HEK293 (cell line): Measurements from ENCODE around the gene NAPB.

Source experiments
- CTCF ChIA-PET: fragments of 350-600 bp; formaldehyde crosslinking; extraction: SDS; loops from one replicate; lab custom pipeline; 2021; ENCODE audit warnings: antibody characterized with exemption; lab: Yijun Ruan, JAX
- POLR2A ChIA-PET: fragments of 300-600 bp; formaldehyde crosslinking; extraction: SDS; loops from one replicate; lab custom pipeline; 2020; ENCODE audit warnings: antibody characterized with exemption, inconsistent platforms; lab: Yijun Ruan, JAX
- H3K27ac ChIP-seq: fragments of 200-500 bp; sonication (Bioruptor generic); 2 replicates; pipeline ENCODE4 v1.5.1; 2014; ENCODE audit warnings: low read depth, low read length, control low read depth, inconsistent platforms; ENCODE audit errors: extremely low read depth
- H3K36me3 ChIP-seq, 2 experiments: fragments of 200-500 bp in 1 of 2; sonication (Bioruptor generic) in 1 of 2; 1 replicate in 1 of 2; 2 replicates in 1 of 2; pipeline ENCODE4 v1.5.1; 2014 to 2017; ENCODE audit warnings: inconsistent platforms in 2 of 2, low read length in 2 of 2; ENCODE audit not compliant: control insufficient read depth in 2 of 2, insufficient read depth in 1 of 2
- H3K4me1 ChIP-seq: fragments of 200-500 bp; sonication (Bioruptor generic); 2 replicates; pipeline ENCODE4 v1.5.1; 2014; ENCODE audit warnings: mild to moderate bottlenecking, low read length, inconsistent platforms; ENCODE audit not compliant: control insufficient read depth, insufficient read depth
- H3K4me3 ChIP-seq: 2 replicates; pipeline ENCODE4 v1.5.1; 2011; ENCODE audit warnings: low read depth, mild to moderate bottlenecking, control low read depth, low read length, moderate library complexity
- H3K9me3 ChIP-seq: fragments of 200-500 bp; sonication (Bioruptor generic); 2 replicates; pipeline ENCODE4 v1.5.1; 2014; ENCODE audit warnings: low read depth, low read length, inconsistent platforms; ENCODE audit not compliant: control insufficient read depth, insufficient read depth
- EGR2 ChIP-seq: fragments of 450-650 bp; formaldehyde crosslinking; IDR thresholded peaks from 2 replicates; pipeline ENCODE4 v1.5.1; 2016; ENCODE audit warnings: low read depth, missing biosample characterization, missing genetic modification characterization
- MEIS1 ChIP-seq: sonication (generic); formaldehyde crosslinking; IDR thresholded peaks from 2 replicates; pipeline ENCODE4 v1.8.1; 2022; ENCODE audit warnings: missing genetic modification reagents, mild to moderate bottlenecking, borderline replicate concordance
- MZF1 ChIP-seq: fragments of 450-650 bp; formaldehyde crosslinking; IDR thresholded peaks from 2 replicates; pipeline ENCODE4 v1.5.1; 2017; ENCODE audit warnings: missing biosample characterization, missing genetic modification characterization, borderline replicate concordance
- ZBTB1 ChIP-seq: fragments of 450-650 bp; formaldehyde crosslinking; IDR thresholded peaks from 2 replicates; pipeline ENCODE4 v1.5.1; 2016; ENCODE audit warnings: missing biosample characterization, missing genetic modification characterization
- ZBTB48 ChIP-seq: fragments of 450-650 bp; formaldehyde crosslinking; IDR thresholded peaks from 2 replicates; pipeline ENCODE4 v1.5.1; 2016; ENCODE audit warnings: missing biosample characterization, missing genetic modification characterization
- ZFHX2 ChIP-seq: fragments of 450-650 bp; formaldehyde crosslinking; conservative IDR thresholded peaks from 2 replicates; pipeline ENCODE4 v1.5.1; 2016; ENCODE audit warnings: missing biosample characterization, missing genetic modification characterization
- ZNF140 ChIP-seq: fragments of 450-650 bp; formaldehyde crosslinking; IDR thresholded peaks from 2 replicates; pipeline ENCODE4 v1.5.1; 2016; ENCODE audit warnings: missing biosample characterization, missing genetic modification characterization
- ZNF157 ChIP-seq: fragments of 450-650 bp; formaldehyde crosslinking; IDR thresholded peaks from 2 replicates; pipeline ENCODE4 v1.5.1; 2016; ENCODE audit warnings: missing biosample characterization, missing genetic modification characterization
- ZNF19 ChIP-seq: fragments of 450-650 bp; formaldehyde crosslinking; IDR thresholded peaks from 2 replicates; pipeline ENCODE4; 2016; ENCODE audit warnings: missing biosample characterization, missing genetic modification characterization, low read depth
- ZNF324 ChIP-seq: fragments of 450-650 bp; formaldehyde crosslinking; IDR thresholded peaks from 2 replicates; pipeline ENCODE4 v1.5.1; 2016; ENCODE audit warnings: missing biosample characterization, missing genetic modification characterization
- ZNF366 ChIP-seq: fragments of 450-650 bp; formaldehyde crosslinking; conservative IDR thresholded peaks from 2 replicates; pipeline ENCODE4 v1.5.1; 2016; ENCODE audit warnings: missing biosample characterization, missing genetic modification characterization
- ZNF423 ChIP-seq: fragments of 450-650 bp; formaldehyde crosslinking; IDR thresholded peaks from 2 replicates; pipeline ENCODE4 v1.5.1; 2016; ENCODE audit warnings: missing biosample characterization, missing genetic modification characterization
- ZNF510 ChIP-seq: fragments of 450-650 bp; formaldehyde crosslinking; IDR thresholded peaks from 2 replicates; pipeline ENCODE4 v1.5.1; 2018; ENCODE audit warnings: mild to moderate bottlenecking, missing genetic modification characterization, missing biosample characterization; ENCODE audit not compliant: insufficient replicate concordance
- ZNF521 ChIP-seq: fragments of 450-650 bp; formaldehyde crosslinking; IDR thresholded peaks from 2 replicates; pipeline ENCODE4 v1.5.1; 2017; ENCODE audit warnings: missing biosample characterization, mild to moderate bottlenecking, missing genetic modification characterization
- ZNF639 ChIP-seq: fragments of 450-650 bp; formaldehyde crosslinking; IDR thresholded peaks from 2 replicates; pipeline ENCODE4 v1.5.1; 2016; ENCODE audit warnings: missing biosample characterization, missing genetic modification characterization
- ZNF830 ChIP-seq: fragments of 450-650 bp; IDR thresholded peaks from 2 replicates; pipeline ENCODE4 v1.5.0; 2018; ENCODE audit warnings: missing biosample characterization, missing genetic modification characterization, low read depth, mild to moderate bottlenecking, moderate library complexity
- ZSCAN5A ChIP-seq: fragments of 450-650 bp; formaldehyde crosslinking; IDR thresholded peaks from 2 replicates; pipeline ENCODE4 v1.5.1; 2016; ENCODE audit warnings: missing biosample characterization, missing genetic modification characterization
- TF ChIP-seq, protein P1 (sequence below): fragments of 450-650 bp; formaldehyde crosslinking; optimal IDR thresholded peaks from 2 replicates; pipeline ENCODE3; 2016; ENCODE audit warnings: missing biosample characterization, mild to moderate bottlenecking, missing genetic modification characterization

The NAPB gene

GRCh38 chr20:23408957-23409356 lies 12.3 kb downstream of the NAPB start:
- ChIA-PET POLR2A (interaction anchor here (1.0 kb wide), 1 partner anchor 12 kb away, joined by 3 read pairs; the partner anchor contains the start of gene NAPB), CTCF (interaction anchor here (0.6 to 0.9 kb wide), 3 partner anchors 31 to 259 kb away, joined by 3 to 4 read pairs (median 3); no protein-coding TSS in a partner anchor)
- no peaks in the 10 kb centered on the region for H3K9me3 ChIP-seq
- peaks cover 17% of the 10 kb centered on the region for H3K4me1 ChIP-seq
- TF ChIP-seq ZNF423 (tag by site-specific recombination), result no peak
- TF ChIP-seq ZNF366 (tag by site-specific recombination), result no peak
- H3K36me3 ChIP-seq, result peaks cover 0 to 3% of the 10 kb centered on the region in 2 experiments; a peak in 2 of 3 replicates
- no peak overlapping the region for H3K4me3 ChIP-seq
- H3K27ac ChIP-seq, result no peak overlapping the region

DNA sequence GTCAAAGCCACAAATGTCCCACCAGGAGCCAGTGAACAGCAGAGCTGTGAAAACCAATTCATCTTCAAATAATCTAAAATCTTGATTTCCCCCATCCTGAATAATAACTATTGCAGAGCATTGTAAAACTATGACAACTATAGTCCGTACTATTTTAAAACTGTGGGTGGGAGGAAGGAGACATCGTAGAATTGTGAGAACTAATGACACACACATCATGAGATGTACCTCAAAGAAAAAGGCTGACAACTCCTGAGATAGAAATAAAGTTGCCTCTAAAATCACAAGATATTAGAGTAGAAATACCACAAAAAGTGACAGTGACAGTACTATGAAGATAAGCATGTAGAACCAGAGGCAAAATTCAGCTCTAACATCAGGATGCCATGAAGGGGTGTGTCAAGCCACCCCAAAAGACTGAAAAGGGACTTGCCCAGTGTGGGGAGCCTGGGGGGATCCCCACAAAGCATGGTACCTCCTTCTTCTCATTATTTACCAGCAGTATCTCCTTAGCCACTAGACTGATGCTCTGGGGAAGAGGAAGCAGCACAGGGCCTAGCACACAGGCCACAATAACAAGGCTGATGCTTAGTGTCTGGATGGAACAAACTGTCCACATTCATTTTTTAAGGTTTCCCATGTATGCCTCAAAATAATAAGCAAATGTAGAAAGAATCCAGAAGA lies 13.4 kb downstream of the NAPB start:
- no peak overlapping the region for H3K27ac ChIP-seq
- TF ChIP-seq ZNF510 (tag by site-specific recombination) (no peak), MEIS1 (CRISPR knock-in tag) (no peak), ZNF639 (tag by site-specific recombination) (no peak), ZNF140 (tag by site-specific recombination) (no peak), ZBTB48 (tag by site-specific recombination) (no peak), ZFHX2 (tag by site-specific recombination) (no peak), ZNF157 (tag by site-specific recombination) (no peak), ZNF19 (no peak), ZNF521 (no peak), ZSCAN5A (tag by site-specific recombination) (no peak), ZNF324 (tag by site-specific recombination) (no peak), MZF1 (tag by site-specific recombination) (no peak), EGR2 (tag by site-specific recombination) (no peak), ZBTB1 (tag by site-specific recombination) (no peak), ZNF830 (tag by site-specific recombination) (no peak)
- TF ChIP-seq, protein P1, sequence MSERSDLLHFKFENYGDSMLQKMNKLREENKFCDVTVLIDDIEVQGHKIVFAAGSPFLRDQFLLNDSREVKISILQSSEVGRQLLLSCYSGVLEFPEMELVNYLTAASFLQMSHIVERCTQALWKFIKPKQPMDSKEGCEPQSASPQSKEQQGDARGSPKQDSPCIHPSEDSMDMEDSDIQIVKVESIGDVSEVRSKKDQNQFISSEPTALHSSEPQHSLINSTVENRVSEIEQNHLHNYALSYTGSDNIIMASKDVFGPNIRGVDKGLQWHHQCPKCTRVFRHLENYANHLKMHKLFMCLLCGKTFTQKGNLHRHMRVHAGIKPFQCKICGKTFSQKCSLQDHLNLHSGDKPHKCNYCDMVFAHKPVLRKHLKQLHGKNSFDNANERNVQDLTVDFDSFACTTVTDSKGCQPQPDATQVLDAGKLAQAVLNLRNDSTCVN (tag by site-specific recombination), result no peak
- TF ChIP-seq, all 188 proteins: peak for 0
- POLR2A ChIA-PET, result no interaction called here
- peaks cover 0 to 3% of the 10 kb centered on the region in 2 experiments; a peak in 2 of 3 replicates for H3K36me3 ChIP-seq
- no peak overlapping the region for H3K4me3 ChIP-seq
- H3K4me1 ChIP-seq, result peaks cover 17% of the 10 kb centered on the region
- CTCF ChIA-PET, result no interaction called here
- no peaks in the 10 kb centered on the region for H3K9me3 ChIP-seq
